ENCODE results near the gene BTN3A1. TPM values are rescaled to one million over a fixed set of nuclear protein-coding genes. Genes with fewer than 3 reads are reported as not detected.
"Not testable (repeated sequence)": the region's sequence is repeated elsewhere in the genome, so short reads cannot be mapped to it uniquely, and the experiment has no call there.

The BTN3A1 gene
- total and polyA plus RNA-seq, 2 experiments from 2014 or later: 1.9 to 3.5 TPM

DNA sequence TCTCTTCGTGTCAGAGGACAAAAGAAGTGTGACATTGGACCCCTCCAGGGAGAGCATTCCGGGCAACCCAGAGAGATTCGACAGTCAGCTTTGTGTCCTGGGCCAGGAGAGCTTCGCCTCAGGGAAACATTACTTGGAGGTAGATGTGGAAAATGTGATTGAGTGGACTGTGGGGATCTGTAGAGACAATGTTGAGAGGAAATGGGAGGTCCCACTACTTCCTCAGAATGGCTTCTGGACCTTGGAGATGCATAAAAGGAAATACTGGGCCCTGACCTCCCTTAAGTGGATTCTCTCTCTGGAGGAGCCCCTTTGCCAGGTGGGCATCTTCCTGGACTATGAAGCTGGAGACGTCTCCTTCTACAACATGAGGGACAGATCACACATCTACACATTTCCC, 28.7 kb downstream of the BTN3A1 start:
- Histone ChIP-seq H3K9me3 (ENCODE audit: low read depth) (no peaks in the 10 kb centered on the region), H3K4me3 (no peak overlapping the region), H3K4me1 (ENCODE audit: low read depth) (no peaks in the 10 kb centered on the region), H3K36me3 (peaks cover 3% of the 10 kb centered on the region), H3K27me3 (no peaks in the 10 kb centered on the region), H3K27ac (no peak overlapping the region)
- DNase-seq (ENCODE audit: low read depth in 1 of 2, low spot score in 1 of 2): no peak
- TF ChIP-seq, protein P1, sequence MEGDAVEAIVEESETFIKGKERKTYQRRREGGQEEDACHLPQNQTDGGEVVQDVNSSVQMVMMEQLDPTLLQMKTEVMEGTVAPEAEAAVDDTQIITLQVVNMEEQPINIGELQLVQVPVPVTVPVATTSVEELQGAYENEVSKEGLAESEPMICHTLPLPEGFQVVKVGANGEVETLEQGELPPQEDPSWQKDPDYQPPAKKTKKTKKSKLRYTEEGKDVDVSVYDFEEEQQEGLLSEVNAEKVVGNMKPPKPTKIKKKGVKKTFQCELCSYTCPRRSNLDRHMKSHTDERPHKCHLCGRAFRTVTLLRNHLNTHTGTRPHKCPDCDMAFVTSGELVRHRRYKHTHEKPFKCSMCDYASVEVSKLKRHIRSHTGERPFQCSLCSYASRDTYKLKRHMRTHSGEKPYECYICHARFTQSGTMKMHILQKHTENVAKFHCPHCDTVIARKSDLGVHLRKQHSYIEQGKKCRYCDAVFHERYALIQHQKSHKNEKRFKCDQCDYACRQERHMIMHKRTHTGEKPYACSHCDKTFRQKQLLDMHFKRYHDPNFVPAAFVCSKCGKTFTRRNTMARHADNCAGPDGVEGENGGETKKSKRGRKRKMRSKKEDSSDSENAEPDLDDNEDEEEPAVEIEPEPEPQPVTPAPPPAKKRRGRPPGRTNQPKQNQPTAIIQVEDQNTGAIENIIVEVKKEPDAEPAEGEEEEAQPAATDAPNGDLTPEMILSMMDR (IDR thresholded peaks at IDR 0.05; ENCODE audit: low read depth, low read length): no peak

DNA sequence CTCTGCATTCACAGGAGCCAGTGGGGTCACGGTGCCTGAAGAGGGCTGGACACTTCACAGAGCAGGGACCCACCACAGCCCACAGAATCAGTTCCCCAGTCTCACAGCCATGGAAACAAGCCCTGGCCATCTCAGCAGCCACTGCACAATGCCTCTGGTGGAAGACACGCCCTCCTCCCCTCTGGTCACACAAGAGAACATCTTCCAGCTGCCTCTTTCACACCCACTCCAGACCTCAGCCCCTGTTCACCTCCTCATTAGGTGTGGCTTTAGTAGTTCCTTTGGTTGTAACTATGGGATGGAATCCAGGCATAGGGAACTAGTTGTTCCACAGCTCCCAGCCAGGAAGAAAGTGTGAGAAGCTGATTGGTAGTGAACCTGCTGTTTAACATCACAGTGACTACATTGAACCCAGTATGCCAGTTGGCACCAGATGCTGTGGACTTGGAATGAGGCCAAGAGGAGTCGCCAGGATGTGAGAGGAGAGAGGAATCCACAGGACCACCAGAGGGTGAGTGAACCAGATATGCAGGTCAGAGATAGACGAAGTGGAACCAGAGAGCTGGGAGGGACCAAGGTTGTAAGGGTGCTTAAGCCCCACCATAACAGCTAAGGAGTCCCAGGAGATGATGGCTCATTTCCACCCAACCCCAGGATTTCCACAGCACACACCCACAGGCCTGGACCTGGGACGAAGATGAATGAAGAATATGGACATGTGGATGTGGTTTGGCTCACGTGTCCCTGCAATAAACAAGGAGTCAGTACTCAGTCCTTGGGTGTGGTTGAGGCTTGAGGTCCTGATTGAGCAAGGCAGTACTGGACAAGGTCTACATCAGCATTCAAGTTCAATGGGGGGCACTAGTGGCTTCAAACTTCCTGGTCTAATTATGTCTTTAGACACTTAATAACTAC, 29.4 kb downstream of the BTN3A1 start:
- DNase-seq (ENCODE audit: low read depth in 1 of 2, low spot score in 1 of 2): peak in 1 of 2 donors; percentile 8
- Histone ChIP-seq H3K27me3 (no peaks in the 10 kb centered on the region), H3K4me1 (ENCODE audit: low read depth) (no peaks in the 10 kb centered on the region), H3K27ac (no peak overlapping the region), H3K9me3 (ENCODE audit: low read depth) (no peaks in the 10 kb centered on the region), H3K36me3 (peaks cover 3% of the 10 kb centered on the region), H3K4me3 (no peak overlapping the region)
- TF ChIP-seq, protein P1 (IDR thresholded peaks at IDR 0.05; ENCODE audit: low read depth, low read length): no peak

DNA sequence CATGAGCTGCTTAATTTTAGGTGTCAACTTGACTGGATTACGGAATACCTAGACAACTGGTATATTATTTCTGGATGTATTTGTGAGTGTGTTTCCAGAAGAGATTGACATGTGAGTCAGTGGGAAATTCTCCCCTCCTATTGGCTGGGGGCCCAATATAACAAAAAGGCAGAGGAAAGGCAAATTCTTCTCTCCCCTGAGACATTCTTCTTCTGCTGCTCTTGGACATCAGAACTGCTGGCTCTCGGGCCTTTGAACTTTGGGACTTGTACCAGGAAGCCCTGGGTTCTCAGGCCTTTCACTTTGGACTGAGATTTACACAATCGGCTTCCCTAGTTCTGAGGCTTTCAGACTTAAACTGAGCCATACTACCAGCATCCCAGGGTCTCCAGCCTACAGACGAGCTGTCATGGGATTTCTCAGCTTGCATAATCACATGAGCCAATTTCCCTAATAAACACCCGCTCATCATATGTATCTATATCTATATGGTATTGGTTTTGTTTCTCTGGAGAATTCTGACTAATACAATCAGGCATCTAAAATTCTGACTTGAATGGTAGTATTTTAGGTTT, 30.6 kb downstream of the BTN3A1 start:
- Histone ChIP-seq H3K36me3 (peaks cover 3% of the 10 kb centered on the region), H3K9me3 (ENCODE audit: low read depth) (no peaks in the 10 kb centered on the region), H3K27ac (no peak overlapping the region), H3K4me1 (ENCODE audit: low read depth) (no peaks in the 10 kb centered on the region), H3K27me3 (no peaks in the 10 kb centered on the region), H3K4me3 (no peak overlapping the region)
- peak in 1 of 2 donors; percentile 39 for DNase-seq (ENCODE audit: low read depth in 1 of 2, low spot score in 1 of 2)
- TF ChIP-seq, protein P1 (IDR thresholded peaks at IDR 0.05; ENCODE audit: low read depth, low read length): no peak

DNA sequence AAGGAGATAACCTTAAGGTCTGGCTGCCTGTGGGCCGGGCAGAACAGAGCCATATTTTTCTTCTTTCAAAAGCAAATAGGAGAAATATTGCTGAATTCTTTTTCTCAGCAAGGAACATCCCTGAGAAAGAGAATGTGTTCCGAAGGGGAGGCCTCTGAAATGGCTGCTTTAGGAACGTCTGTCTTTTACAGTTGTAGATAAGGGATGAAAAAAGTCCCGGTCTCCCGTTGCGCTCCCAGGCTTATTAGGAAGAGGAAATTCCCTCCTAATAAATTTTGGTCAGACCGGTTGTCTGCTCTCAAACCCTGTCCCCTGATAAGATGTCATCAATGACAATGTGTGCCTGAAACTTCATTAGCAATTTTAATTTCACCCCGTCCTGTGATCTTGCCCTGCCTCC, 31.6 kb downstream of the BTN3A1 start:
- H3K27me3 ChIP-seq; DNase-seq (ENCODE audit: low read depth in 1 of 2, low spot score in 1 of 2); H3K9me3 ChIP-seq (ENCODE audit: low read depth); H3K4me3 ChIP-seq; H3K27ac ChIP-seq; H3K36me3 ChIP-seq; H3K4me1 ChIP-seq (ENCODE audit: low read depth): not testable (repeated sequence)

DNA sequence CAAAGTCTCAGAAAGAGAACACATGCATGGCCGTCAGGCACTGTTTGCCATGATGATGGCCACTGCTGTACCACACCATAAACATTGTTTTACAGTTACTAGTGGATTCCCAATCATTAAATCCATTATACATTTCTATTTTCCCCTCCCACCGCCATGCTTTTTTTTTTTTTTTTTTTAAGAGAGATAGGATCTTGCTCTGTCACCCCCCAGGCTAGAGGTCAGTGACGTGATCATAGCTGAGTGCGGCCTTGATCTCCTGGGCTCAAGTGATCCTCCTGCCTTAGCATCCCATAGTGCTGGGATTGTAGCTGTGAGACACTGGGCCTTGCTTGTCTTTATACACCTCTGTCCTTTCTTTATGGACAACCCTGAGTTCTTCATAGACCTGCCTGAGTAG, 33.9 kb downstream of the BTN3A1 start:
- Histone ChIP-seq H3K4me3 (no peak overlapping the region), H3K4me1 (ENCODE audit: low read depth) (no peaks in the 10 kb centered on the region), H3K9me3 (ENCODE audit: low read depth) (no peaks in the 10 kb centered on the region), H3K36me3 (no peaks in the 10 kb centered on the region), H3K27ac (no peak overlapping the region), H3K27me3 (no peaks in the 10 kb centered on the region)
- no peak for DNase-seq (ENCODE audit: low read depth in 1 of 2, low spot score in 1 of 2)
- TF ChIP-seq, protein P1 (IDR thresholded peaks at IDR 0.05; ENCODE audit: low read depth, low read length): no peak

DNA sequence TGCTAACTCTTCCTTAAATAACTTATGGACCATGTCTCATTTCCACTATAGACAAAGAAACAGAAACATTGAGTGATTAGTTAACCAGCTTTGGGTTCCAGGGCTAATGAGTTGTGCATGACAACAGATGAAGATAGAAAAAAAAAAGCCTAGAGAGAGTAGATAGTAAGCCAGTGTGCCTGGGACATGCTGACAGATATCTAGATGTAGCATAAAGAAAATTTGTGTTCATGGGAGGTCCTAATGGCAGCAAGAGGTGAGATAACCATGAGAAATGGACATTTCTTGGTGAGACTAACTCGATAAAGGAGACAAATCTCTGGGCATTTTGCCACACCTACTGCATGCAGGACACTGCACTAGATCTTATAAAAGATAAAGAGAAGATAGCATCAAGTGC, 35.5 kb downstream of the BTN3A1 start:
- Histone ChIP-seq H3K4me3 (no peak overlapping the region), H3K27me3 (no peaks in the 10 kb centered on the region), H3K4me1 (ENCODE audit: low read depth) (no peaks in the 10 kb centered on the region), H3K36me3 (no peaks in the 10 kb centered on the region), H3K27ac (no peak overlapping the region), H3K9me3 (ENCODE audit: low read depth) (no peaks in the 10 kb centered on the region)
- TF ChIP-seq, protein P1 (IDR thresholded peaks at IDR 0.05; ENCODE audit: low read depth, low read length): no peak
- no peak for DNase-seq (ENCODE audit: low read depth in 1 of 2, low spot score in 1 of 2)

All from cardiac muscle cell (in vitro differentiated cells and primary cell).